Common myeloid progenitor, CD34-positive (primary cell): ENCODE data around the gene SFPQ.
"Not testable (repeated sequence)": the region's sequence is repeated elsewhere in the genome, so short reads cannot be mapped to it uniquely, and the experiment has no call there.

Experiments used
- CTCF ChIA-PET: fragments of 350-600 bp; sonication (Branson Sonifier 250); formaldehyde crosslinking; loops from one replicate; lab custom pipeline; 2021; ENCODE audit warnings: antibody characterized with exemption; lab: Charles Lee
- POLR2A ChIA-PET: fragments of 350-600 bp; sonication (Branson Sonifier 250); formaldehyde crosslinking; loops from one replicate; lab custom pipeline; 2021; ENCODE audit warnings: antibody characterized with exemption; lab: Charles Lee
- DNase-seq, 3 donors: peaks; one replicate each; pipeline versions ENCODE4 v3.0.0 to v3.0.0-alpha.2; 2013
- H3K27ac ChIP-seq, 2 experiments: 1 replicate in 1 of 2; 2 replicates in 1 of 2; pipeline ENCODE4 v1.7.0; 2013; ENCODE audit warnings: inconsistent platforms in 2 of 2, low read length in 2 of 2, mild to moderate bottlenecking in 2 of 2, low read depth in 1 of 2, moderate library complexity in 1 of 2; ENCODE audit not compliant: severe bottlenecking in 2 of 2, insufficient read depth in 1 of 2, poor library complexity in 1 of 2
- H3K27me3 ChIP-seq, 5 experiments: replicated peaks in 2 of 5; 1 replicate in 3 of 5; 2 replicates in 2 of 5; pipeline versions ENCODE4 v1.6.1 to v1.7.0; 2013; ENCODE audit warnings: low read length in 4 of 5, mild to moderate bottlenecking in 2 of 5, moderate library complexity in 2 of 5, inconsistent platforms in 1 of 5; ENCODE audit not compliant: insufficient read depth in 5 of 5, control insufficient read depth in 4 of 5
- H3K36me3 ChIP-seq, 4 experiments: 1 replicate in 2 of 4; 2 replicates in 2 of 4; pipeline versions ENCODE4 v1.6.1 to v1.7.0; 2013; ENCODE audit warnings: low read length in 3 of 4, control low read depth in 1 of 4, mild to moderate bottlenecking in 1 of 4; ENCODE audit not compliant: control insufficient read depth in 4 of 4, insufficient read depth in 4 of 4
- H3K4me1 ChIP-seq, 4 experiments: 1 replicate in 3 of 4; 2 replicates in 1 of 4; pipeline versions ENCODE4 v1.6.1 to v1.7.1; 2013; ENCODE audit warnings: low read length in 3 of 4, mild to moderate bottlenecking in 3 of 4, control low read depth in 1 of 4, inconsistent platforms in 1 of 4, moderate library complexity in 1 of 4; ENCODE audit not compliant: control insufficient read depth in 4 of 4, insufficient read depth in 4 of 4; ENCODE audit errors: control extremely low read depth in 1 of 4
- H3K4me3 ChIP-seq, 7 experiments: 1 replicate in 4 of 7; 2 replicates in 3 of 7; pipeline versions ENCODE4 v1.5.1 to v1.7.0; 2013; ENCODE audit warnings: mild to moderate bottlenecking in 7 of 7, low read length in 6 of 7, moderate library complexity in 6 of 7, inconsistent platforms in 2 of 7, low read depth in 2 of 7, control low read depth in 1 of 7; ENCODE audit not compliant: insufficient read depth in 4 of 7, control insufficient read depth in 1 of 7; ENCODE audit errors: extremely low read depth in 1 of 7
- H3K9me3 ChIP-seq, 5 experiments: 1 replicate in 4 of 5; 2 replicates in 1 of 5; pipeline versions ENCODE4 v1.6.1 to v1.7.1; 2013; ENCODE audit warnings: low read length in 4 of 5, mild to moderate bottlenecking in 2 of 5, inconsistent platforms in 1 of 5, low read depth in 1 of 5, moderate library complexity in 1 of 5; ENCODE audit not compliant: control insufficient read depth in 4 of 5, insufficient read depth in 2 of 5; ENCODE audit errors: control extremely low read depth in 1 of 5
- WGBS: methylation state at CpG from one replicate; pipeline ENCODE4 v1.1.5; 2013; ENCODE audit not compliant: insufficient coverage; 5-methylcytosine and 5-hydroxymethylcytosine counted together

The SFPQ gene

GRCh38 chr1:35173909-35174540 is 18.9 kb downstream of the SFPQ start:
- Histone ChIP-seq H3K4me3 (no peak overlapping the region), H3K27me3 (no peaks in the 10 kb centered on the region), H3K9me3 (no peaks in the 10 kb centered on the region), H3K36me3 (peaks cover 13 to 42% (median 34%) of the 10 kb centered on the region in 4 experiments), H3K27ac (no peak overlapping the region), H3K4me1 (no peaks in the 10 kb centered on the region)
- ChIA-PET CTCF (no interaction called here), POLR2A (interaction anchor here (0.6 to 0.7 kb wide), 2 partner anchors 10 to 320 kb away, joined by 3 to 5 read pairs; no protein-coding TSS in a partner anchor)
- no CpG with 5 or more reads among the region's 2 CpGs for WGBS
- DNase-seq: no peak

DNA sequence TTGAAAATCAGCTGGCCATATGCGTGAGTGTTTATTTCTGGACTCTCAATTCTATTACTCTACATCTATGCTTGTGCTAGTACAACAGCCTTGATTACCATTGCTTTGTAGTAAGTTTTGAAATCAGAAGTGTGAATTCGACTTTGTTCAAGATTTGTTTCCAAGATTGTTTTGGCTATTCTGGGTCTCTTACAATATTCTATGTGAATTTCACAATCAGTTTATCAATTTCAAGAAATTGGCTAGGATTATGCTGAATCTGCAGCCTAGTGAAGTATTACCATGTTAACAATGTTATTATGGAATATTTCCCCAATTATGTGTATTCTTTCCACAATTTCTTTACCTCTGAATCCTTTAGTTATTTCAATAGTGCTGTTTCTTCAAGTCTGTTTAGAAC is 19.5 kb downstream of the SFPQ start:
- no CpG with 5 or more reads among the region's 2 CpGs for WGBS
- POLR2A ChIA-PET: no interaction called here

GRCh38 chr1:35172022-35172421 is 20.9 kb downstream of the SFPQ start:
- POLR2A ChIA-PET: interaction anchor here (1.1 kb wide), 1 partner anchor 17 kb away, joined by 3 read pairs; no protein-coding TSS in a partner anchor
- Histone ChIP-seq H3K9me3 (no peaks in the 10 kb centered on the region), H3K4me1 (no peaks in the 10 kb centered on the region), H3K27me3 (no peaks in the 10 kb centered on the region), H3K27ac (no peak overlapping the region), H3K36me3 (peaks cover 6 to 22% (median 19%) of the 10 kb centered on the region in 4 experiments), H3K4me3 (no peak overlapping the region)
- 95% methylated on average over 8 of the region's 8 CpGs for WGBS
- CTCF ChIA-PET: no interaction called here
- no peak for DNase-seq

More for the DNA sequence above, 19.5 kb downstream of the SFPQ start:
- H3K4me1 ChIP-seq: no peaks in the 10 kb centered on the region
- H3K27ac ChIP-seq: no peak overlapping the region
- CTCF ChIA-PET: interaction anchor here (0.9 kb wide), 1 partner anchor 16 kb away, joined by 3 read pairs; no protein-coding TSS in a partner anchor
- DNase-seq: no peak
- no peaks in the 10 kb centered on the region for H3K9me3 ChIP-seq
- no peaks in the 10 kb centered on the region for H3K27me3 ChIP-seq
- peaks cover 10 to 36% (median 31%) of the 10 kb centered on the region in 4 experiments for H3K36me3 ChIP-seq
- H3K4me3 ChIP-seq: no peak overlapping the region

- Histone ChIP-seq H3K4me1 (no peaks in the 10 kb centered on the region), H3K4me3 (no peak overlapping the region), H3K9me3 (no peaks in the 10 kb centered on the region), H3K27me3 (no peaks in the 10 kb centered on the region), H3K36me3 (peaks cover 6 to 17% (median 16%) of the 10 kb centered on the region in 4 experiments), H3K27ac (no peak overlapping the region)
- DNase-seq: no peak
- ChIA-PET CTCF (no interaction called here), POLR2A (no interaction called here)
- 93% methylated on average over 3 of the region's 4 CpGs for WGBS
These were observed 21.4 kb downstream of the SFPQ start for GRCh38 chr1:35171579-35171978.

DNA sequence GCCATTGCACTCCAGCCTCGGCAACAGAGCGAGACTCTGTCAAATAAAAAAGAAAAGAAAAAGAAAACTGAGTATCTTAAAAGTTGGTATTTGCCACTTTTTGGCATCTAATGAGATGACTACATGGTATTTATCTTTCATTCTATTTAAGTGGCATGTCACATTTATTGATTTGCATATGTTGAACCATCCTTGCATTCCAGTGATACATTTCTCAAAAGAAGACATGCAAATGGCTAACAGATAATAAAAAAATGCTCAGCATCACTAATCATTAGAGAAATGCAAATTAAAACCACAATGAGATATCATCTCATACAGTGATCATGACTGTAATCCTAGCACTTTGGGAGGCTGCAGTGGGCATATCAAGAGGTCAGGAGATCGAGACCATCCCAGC is 28.1 kb downstream of the SFPQ start:
- H3K4me3 ChIP-seq: no peak overlapping the region
- H3K36me3 ChIP-seq: no peaks in the 10 kb centered on the region
- H3K27me3 ChIP-seq: no peaks in the 10 kb centered on the region
- ChIA-PET CTCF (no interaction called here), POLR2A (no interaction called here)
- peaks cover 0 to 11% (median 2%) of the 10 kb centered on the region in 5 experiments for H3K9me3 ChIP-seq
- DNase-seq: peak in 1 of 3 donors; percentile 50
- no peaks in the 10 kb centered on the region for H3K4me1 ChIP-seq
- 100% methylated on average over 3 of the region's 3 CpGs for WGBS
- no peak overlapping the region for H3K27ac ChIP-seq

GRCh38 chr1:35151220-35151619 is 41.7 kb downstream of the SFPQ start:
- no peak for DNase-seq
- CTCF ChIA-PET: no interaction called here
- 95% methylated on average over 2 of the region's 5 CpGs for WGBS
- Histone ChIP-seq H3K27ac (no peak overlapping the region), H3K36me3 (no peaks in the 10 kb centered on the region), H3K27me3 (no peaks in the 10 kb centered on the region), H3K4me1 (no peaks in the 10 kb centered on the region), H3K9me3 (no peaks in the 10 kb centered on the region), H3K4me3 (no peak overlapping the region)
- POLR2A ChIA-PET: no interaction called here

GRCh38 chr1:35145892-35146549 is 46.9 kb downstream of the SFPQ start:
- H3K4me3 ChIP-seq, H3K36me3 ChIP-seq, H3K9me3 ChIP-seq, H3K27ac ChIP-seq, H3K27me3 ChIP-seq, CTCF ChIA-PET, DNase-seq, H3K4me1 ChIP-seq, POLR2A ChIA-PET: not testable (repeated sequence)
- 96% methylated on average over 10 of the region's 13 CpGs for WGBS
